Prostate gland (tissue), 2 donors: Measurements from ENCODE around the gene SLC13A5. TPM values are rescaled to one million over a fixed set of nuclear protein-coding genes. Genes with fewer than 3 reads are reported as not detected.

Experiments used
- DNase-seq: peaks from one replicate; pipeline ENCODE4 v3.0.0-alpha.2; 2019; ENCODE audit warnings: low spot score
- H3K27ac ChIP-seq, 2 donors: fragments of 200-600 bp; sonication (generic); 2 replicates each; pipeline ENCODE4 v1.5.1; 2017 to 2019
- H3K27me3 ChIP-seq: fragments of 200-600 bp; sonication (generic); replicated peaks from 2 replicates; pipeline ENCODE4 v1.5.1; 2019; ENCODE audit not compliant: insufficient read depth
- H3K36me3 ChIP-seq, 2 donors: fragments of 200-600 bp; sonication (generic); 1 replicate in 1 of 2; 2 replicates in 1 of 2; pipeline versions ENCODE4 v1.5.1 to v1.8.1; 2017 to 2019
- H3K4me1 ChIP-seq: fragments of 200-600 bp; sonication (generic); replicated peaks from 2 replicates; pipeline ENCODE4 v1.5.1; 2019
- H3K4me3 ChIP-seq, 2 donors: fragments of 200-600 bp; sonication (generic); 2 replicates each; pipeline ENCODE4 v1.5.1; 2017 to 2019
- H3K9me3 ChIP-seq: fragments of 200-600 bp; sonication (generic); 2 replicates; pipeline ENCODE4 v1.5.1; 2017
- POLR2A ChIP-seq: fragments of 450-650 bp; IDR thresholded peaks from one replicate; pipeline ENCODE4 v1.6.1; 2016; ENCODE audit warnings: antibody characterized with exemption, mild to moderate bottlenecking
- POLR2AphosphoS5 ChIP-seq: sonication (generic); formaldehyde crosslinking; IDR thresholded peaks from one replicate; pipeline ENCODE4 v1.6.1; 2017; ENCODE audit warnings: antibody characterized with exemption
- WGBS: methylation state at CpG from one replicate; pipeline ENCODE4 v1.1.5; 2018; 5-methylcytosine and 5-hydroxymethylcytosine counted together
- intact Hi-C: fragments of 100-400 bp; cut with DNase I; formaldehyde crosslinking; loops from one replicate; pipeline ENCODE4 v1.14.2; 2022
- total RNA-seq, 2 donors: library from RNA; depleted of rRNA; stranded (reverse); fragments of >200 nt; gene quantifications; one replicate each; pipeline ENCODE4 v1.1.0, GENCODE V29; 2016
- TF ChIP-seq, protein P1 (sequence below), 4 experiments: fragments of 200-600 bp in 2 of 4; fragments of 450-650 bp in 2 of 4; sonication (generic) in 2 of 4; IDR thresholded peaks; 1 replicate in 3 of 4; 2 replicates in 1 of 4; pipeline ENCODE4 v1.5.1; 2016 to 2019; ENCODE audit warnings: antibody characterized with exemption in 4 of 4, mild to moderate bottlenecking in 2 of 4, moderate library complexity in 2 of 4

Gene SLC13A5
- total RNA-seq, 2 donors from 2014 or later = 1.1 to 1.6 TPM

DNA sequence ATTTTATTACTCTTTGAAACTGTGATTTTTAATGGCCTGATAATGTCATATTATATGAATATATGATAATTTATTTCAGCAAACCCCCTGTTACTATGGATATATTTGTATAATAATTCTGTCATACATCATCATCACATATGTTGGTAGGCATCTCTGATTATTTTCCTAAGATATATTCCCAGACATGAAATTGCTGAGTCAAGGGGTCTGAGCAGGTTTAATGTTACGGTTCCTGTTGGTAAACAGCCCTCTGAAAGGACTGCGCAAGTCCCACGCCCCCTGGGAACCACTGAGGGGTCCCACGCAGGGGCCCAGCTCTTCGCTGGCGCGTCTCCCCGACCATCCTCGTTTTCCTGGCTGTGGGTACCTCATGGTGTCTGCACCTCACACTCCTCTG is 24.2 kb downstream of the SLC13A5 start:
- Histone ChIP-seq H3K27ac (no peak overlapping the region), H3K9me3 (no peaks in the 10 kb centered on the region), H3K27me3 (no peaks in the 10 kb centered on the region), H3K4me1 (no peaks in the 10 kb centered on the region), H3K36me3 (no peaks in the 10 kb centered on the region), H3K4me3 (no peak overlapping the region)
- no peak for DNase-seq
- intact Hi-C loops = no loop called here
- TF ChIP-seq, protein P1, sequence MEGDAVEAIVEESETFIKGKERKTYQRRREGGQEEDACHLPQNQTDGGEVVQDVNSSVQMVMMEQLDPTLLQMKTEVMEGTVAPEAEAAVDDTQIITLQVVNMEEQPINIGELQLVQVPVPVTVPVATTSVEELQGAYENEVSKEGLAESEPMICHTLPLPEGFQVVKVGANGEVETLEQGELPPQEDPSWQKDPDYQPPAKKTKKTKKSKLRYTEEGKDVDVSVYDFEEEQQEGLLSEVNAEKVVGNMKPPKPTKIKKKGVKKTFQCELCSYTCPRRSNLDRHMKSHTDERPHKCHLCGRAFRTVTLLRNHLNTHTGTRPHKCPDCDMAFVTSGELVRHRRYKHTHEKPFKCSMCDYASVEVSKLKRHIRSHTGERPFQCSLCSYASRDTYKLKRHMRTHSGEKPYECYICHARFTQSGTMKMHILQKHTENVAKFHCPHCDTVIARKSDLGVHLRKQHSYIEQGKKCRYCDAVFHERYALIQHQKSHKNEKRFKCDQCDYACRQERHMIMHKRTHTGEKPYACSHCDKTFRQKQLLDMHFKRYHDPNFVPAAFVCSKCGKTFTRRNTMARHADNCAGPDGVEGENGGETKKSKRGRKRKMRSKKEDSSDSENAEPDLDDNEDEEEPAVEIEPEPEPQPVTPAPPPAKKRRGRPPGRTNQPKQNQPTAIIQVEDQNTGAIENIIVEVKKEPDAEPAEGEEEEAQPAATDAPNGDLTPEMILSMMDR (IDR thresholded peaks at IDR 0.05) = no peak
- no peak for TF ChIP-seq POLR2AphosphoS5
- no peak for TF ChIP-seq POLR2A
- 88% methylated on average over 9 of the region's 9 CpGs for WGBS

DNA sequence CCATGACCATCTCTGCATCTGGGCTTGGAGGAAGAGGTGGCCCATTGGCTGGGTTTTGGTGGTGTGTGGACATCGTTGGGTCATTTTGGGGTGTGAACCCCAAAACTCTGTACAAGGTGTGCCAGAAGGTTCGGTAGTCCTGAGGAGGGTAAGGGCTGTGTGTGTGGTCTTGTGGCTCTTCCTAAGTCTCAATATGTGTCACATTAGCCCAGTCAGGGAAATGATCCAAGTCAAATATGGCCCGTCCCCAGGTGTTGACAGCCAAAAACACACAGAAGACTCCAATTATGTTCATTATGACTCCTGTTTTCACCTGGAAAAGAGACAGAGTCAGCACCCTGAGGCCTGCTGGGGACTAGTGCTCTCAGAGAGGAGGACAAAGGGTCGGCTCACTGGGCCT is 27.1 kb downstream of the SLC13A5 start:
- Histone ChIP-seq H3K36me3 (no peaks in the 10 kb centered on the region), H3K4me3 (no peak overlapping the region), H3K27ac (no peak overlapping the region), H3K9me3 (no peaks in the 10 kb centered on the region), H3K4me1 (no peaks in the 10 kb centered on the region), H3K27me3 (no peaks in the 10 kb centered on the region)
- whole genome bisulfite sequencing = 58% methylated on average over 4 of the region's 4 CpGs
- no peak for DNase-seq
- TF ChIP-seq POLR2AphosphoS5 = no peak
- no peak for TF ChIP-seq POLR2A
- TF ChIP-seq, protein P1 (IDR thresholded peaks at IDR 0.05) = no peak
- intact Hi-C loops = no loop called here

DNA sequence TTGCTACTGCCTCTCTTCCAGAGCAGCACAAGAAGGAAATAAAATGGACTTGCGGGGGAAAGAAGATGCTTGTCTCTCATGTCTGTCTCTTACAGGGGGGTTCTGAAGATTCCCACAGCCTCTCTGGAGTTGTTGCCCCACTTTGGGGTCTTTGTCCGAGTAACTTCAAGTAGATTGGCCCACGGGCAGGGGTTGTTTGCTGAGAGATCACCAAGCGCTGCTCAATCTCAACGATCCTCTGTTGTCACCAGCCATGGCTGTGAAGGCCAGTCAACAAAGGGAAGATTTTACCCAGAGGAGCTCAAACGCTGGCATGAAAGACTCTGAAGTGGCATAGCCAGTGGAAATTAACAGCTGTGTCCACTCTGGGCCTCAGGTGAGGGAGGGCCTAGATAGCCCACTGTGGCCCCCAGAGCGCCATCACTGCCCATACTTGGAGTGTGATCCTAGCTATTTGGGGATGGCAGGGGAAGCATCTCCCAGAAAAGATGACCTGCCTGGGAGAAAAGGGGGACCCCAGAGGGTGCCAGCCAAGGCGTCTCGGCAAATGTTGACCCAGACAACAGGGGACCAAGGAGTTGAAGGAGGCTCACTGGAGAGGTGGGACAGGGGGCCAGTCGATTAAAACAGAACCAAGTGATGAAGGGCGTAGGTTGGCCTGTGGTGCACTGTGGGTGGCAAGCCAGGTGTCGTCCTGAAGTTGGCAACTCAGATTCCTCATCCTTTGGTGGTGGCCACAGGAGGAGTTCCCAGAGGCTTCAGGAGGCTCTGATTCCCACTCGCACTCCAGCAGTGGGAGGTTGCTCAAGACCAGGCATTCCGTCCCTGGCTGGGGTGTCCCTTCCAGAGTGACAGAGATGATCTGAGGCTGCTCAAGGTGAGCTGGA is 28.0 kb downstream of the SLC13A5 start:
- no peak overlapping the region for H3K27ac ChIP-seq
- no peak overlapping the region for H3K4me3 ChIP-seq
- H3K36me3 ChIP-seq = no peaks in the 10 kb centered on the region
- H3K9me3 ChIP-seq = no peaks in the 10 kb centered on the region
- no peaks in the 10 kb centered on the region for H3K4me1 ChIP-seq
- no peaks in the 10 kb centered on the region for H3K27me3 ChIP-seq
- DNase-seq = no peak
- TF ChIP-seq POLR2AphosphoS5 (no peak), POLR2A (no peak)
- TF ChIP-seq, protein P1 (IDR thresholded peaks at IDR 0.05) = no peak
- WGBS = 72% methylated on average over 14 of the region's 14 CpGs
- intact Hi-C loops = no loop called here

DNA sequence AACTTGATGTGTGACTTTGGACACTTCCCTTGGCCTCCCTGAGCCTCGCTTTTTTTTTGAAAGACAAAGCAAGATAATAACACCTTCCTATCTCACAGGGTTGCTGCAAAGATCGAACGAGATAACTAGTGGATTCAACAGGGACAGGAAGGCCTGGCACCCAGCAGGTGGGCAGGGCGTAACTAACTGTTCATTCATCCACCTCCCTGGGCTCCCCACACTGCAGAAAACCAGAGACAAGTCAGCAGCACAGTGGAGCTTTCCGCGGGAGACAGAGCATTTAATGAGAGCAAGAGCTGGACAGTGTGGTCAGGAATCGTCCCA is 28.7 kb downstream of the SLC13A5 start:
- H3K36me3 ChIP-seq = no peaks in the 10 kb centered on the region
- H3K27me3 ChIP-seq = no peaks in the 10 kb centered on the region
- no peaks in the 10 kb centered on the region for H3K9me3 ChIP-seq
- TF ChIP-seq, protein P1 (IDR thresholded peaks at IDR 0.05) = no peak
- TF ChIP-seq POLR2A = no peak
- no peak for TF ChIP-seq POLR2AphosphoS5
- H3K4me1 ChIP-seq = no peaks in the 10 kb centered on the region
- no peak for DNase-seq
- H3K27ac ChIP-seq = no peak overlapping the region
- no peak overlapping the region for H3K4me3 ChIP-seq
- intact Hi-C loops = no loop called here
- 60% methylated on average over 7 of the region's 7 CpGs for WGBS
